ENCODE data around the gene PHRF1. TPM values are rescaled to one million over a fixed set of nuclear protein-coding genes. Genes with fewer than 3 reads are reported as not detected.

PHRF1 gene
- polyA plus RNA-seq, 1 donor from 2014 or later, result 8.5 TPM

DNA sequence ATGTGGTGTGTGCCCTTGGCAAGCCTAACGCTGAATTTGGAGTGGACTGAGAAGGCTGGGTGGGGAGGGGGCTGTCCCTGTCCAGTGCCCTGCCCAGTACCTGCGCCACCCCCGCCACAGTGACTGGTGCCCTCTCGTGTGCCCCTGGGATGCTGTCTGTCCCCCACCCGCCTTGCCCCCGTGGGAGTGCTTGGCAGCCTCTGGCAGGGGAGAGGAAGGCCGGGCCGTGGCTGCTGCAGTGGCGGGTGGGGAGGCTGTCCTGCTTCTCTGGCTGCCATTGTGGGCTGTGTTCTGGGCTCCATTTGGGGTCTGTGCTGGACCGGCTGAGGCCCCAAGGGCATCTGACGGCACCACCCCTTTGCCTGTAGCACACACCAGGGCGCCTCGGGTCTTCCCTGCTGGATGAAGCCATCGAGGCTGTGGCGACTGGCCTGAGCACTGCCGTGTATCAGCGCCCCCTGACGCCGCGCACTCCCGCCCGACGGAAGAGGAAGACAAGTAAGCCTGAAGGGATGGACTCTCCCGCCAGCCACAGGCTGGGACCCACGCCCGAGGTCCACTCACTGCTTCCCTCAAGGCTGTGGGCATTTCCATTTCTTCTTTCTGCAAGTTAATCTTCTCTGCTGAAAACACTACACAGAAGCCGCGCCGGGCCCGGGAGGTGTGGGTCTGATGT lies 21.9 kb downstream of the PHRF1 start:
- Histone ChIP-seq H3K36me3 (ENCODE audit: insufficient read depth, low read length) (peaks cover 4% of the 10 kb centered on the region), H3K4me3 (ENCODE audit: low read length) (no peak overlapping the region), H3K9me2 (ENCODE audit: insufficient read depth, low read length) (no peaks in the 10 kb centered on the region), H3K79me2 (replicated peaks; ENCODE audit: insufficient read depth, low read length) (no peaks in the 10 kb centered on the region), H3K9ac (ENCODE audit: low read length) (no peak overlapping the region), H3K27me3 (ENCODE audit: insufficient read depth, low read depth, low read length) (no peaks in the 10 kb centered on the region), H3K27ac (ENCODE audit: low read length) (no peak overlapping the region), H3F3A (ENCODE audit: insufficient read depth, low read length, poor library complexity, severe bottlenecking) (no peaks in the 10 kb centered on the region), H4K20me1 (ENCODE audit: insufficient read depth) (no peaks in the 10 kb centered on the region), H3K4me2 (ENCODE audit: low read length) (no peak overlapping the region), H2AFZ (ENCODE audit: low read depth, low read length) (no peak overlapping the region), H3K9me3 (ENCODE audit: low read length) (no peaks in the 10 kb centered on the region)
- TF ChIP-seq, protein P1, sequence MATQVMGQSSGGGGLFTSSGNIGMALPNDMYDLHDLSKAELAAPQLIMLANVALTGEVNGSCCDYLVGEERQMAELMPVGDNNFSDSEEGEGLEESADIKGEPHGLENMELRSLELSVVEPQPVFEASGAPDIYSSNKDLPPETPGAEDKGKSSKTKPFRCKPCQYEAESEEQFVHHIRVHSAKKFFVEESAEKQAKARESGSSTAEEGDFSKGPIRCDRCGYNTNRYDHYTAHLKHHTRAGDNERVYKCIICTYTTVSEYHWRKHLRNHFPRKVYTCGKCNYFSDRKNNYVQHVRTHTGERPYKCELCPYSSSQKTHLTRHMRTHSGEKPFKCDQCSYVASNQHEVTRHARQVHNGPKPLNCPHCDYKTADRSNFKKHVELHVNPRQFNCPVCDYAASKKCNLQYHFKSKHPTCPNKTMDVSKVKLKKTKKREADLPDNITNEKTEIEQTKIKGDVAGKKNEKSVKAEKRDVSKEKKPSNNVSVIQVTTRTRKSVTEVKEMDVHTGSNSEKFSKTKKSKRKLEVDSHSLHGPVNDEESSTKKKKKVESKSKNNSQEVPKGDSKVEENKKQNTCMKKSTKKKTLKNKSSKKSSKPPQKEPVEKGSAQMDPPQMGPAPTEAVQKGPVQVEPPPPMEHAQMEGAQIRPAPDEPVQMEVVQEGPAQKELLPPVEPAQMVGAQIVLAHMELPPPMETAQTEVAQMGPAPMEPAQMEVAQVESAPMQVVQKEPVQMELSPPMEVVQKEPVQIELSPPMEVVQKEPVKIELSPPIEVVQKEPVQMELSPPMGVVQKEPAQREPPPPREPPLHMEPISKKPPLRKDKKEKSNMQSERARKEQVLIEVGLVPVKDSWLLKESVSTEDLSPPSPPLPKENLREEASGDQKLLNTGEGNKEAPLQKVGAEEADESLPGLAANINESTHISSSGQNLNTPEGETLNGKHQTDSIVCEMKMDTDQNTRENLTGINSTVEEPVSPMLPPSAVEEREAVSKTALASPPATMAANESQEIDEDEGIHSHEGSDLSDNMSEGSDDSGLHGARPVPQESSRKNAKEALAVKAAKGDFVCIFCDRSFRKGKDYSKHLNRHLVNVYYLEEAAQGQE (IDR thresholded peaks at IDR 0.05; ENCODE audit: borderline replicate concordance), result no peak
- TF ChIP-seq, protein P2, sequence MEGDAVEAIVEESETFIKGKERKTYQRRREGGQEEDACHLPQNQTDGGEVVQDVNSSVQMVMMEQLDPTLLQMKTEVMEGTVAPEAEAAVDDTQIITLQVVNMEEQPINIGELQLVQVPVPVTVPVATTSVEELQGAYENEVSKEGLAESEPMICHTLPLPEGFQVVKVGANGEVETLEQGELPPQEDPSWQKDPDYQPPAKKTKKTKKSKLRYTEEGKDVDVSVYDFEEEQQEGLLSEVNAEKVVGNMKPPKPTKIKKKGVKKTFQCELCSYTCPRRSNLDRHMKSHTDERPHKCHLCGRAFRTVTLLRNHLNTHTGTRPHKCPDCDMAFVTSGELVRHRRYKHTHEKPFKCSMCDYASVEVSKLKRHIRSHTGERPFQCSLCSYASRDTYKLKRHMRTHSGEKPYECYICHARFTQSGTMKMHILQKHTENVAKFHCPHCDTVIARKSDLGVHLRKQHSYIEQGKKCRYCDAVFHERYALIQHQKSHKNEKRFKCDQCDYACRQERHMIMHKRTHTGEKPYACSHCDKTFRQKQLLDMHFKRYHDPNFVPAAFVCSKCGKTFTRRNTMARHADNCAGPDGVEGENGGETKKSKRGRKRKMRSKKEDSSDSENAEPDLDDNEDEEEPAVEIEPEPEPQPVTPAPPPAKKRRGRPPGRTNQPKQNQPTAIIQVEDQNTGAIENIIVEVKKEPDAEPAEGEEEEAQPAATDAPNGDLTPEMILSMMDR (IDR thresholded peaks at IDR 0.05; ENCODE audit: poor library complexity, severe bottlenecking), result no peak
- TF ChIP-seq TAF1 (IDR thresholded peaks at IDR 0.05; ENCODE audit: low read depth) (no peak), MXI1 (conservative IDR thresholded peaks at IDR 0.05; ENCODE audit: poor library complexity, severe bottlenecking) (no peak), EP300 (conservative IDR thresholded peaks at IDR 0.05; ENCODE audit: poor library complexity, severe bottlenecking) (no peak), SMC3 (conservative IDR thresholded peaks at IDR 0.05; ENCODE audit: poor library complexity) (no peak), POLR2AphosphoS5 (IDR thresholded peaks at IDR 0.05) (no peak), EZH2 (IDR thresholded peaks at IDR 0.05; ENCODE audit: borderline replicate concordance, insufficient read depth, low read length, poor library complexity, severe bottlenecking) (no peak), RAD21 (conservative IDR thresholded peaks at IDR 0.05) (no peak)

DNA sequence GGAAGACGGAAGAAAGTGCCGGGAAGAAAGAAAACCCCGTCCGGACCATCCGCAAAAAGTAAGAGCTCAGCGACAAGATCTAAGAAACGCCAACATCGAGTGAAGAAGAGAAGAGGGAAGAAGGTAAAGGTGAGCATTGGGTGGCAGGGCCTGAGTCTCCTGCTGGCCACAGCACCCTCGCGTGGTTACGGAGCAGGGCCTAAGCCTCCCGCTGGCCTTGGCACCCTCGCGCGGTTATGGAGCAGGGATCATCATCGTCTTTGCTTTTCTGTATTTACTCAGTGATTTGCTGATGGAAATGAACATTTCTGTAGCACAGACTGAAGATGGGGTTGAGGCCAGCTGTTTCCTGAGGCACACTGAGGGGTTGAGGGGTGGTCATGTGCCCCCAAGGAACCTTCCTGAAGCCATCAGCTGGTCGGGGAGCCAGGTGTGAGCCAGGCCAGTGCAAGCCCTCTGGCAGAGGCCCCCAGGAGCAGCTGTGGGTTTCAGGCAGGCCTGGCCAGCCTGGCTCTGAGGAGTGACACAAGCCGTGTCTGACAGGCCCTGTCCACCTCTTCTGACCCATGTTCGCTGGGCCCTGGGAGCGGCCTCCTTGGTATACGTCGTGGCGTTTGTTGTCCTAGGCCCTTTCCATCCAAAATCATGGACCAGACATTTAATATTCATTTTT lies 25.4 kb downstream of the PHRF1 start:
- H3K36me3 ChIP-seq (ENCODE audit: insufficient read depth, low read length), result no peaks in the 10 kb centered on the region
- no peaks in the 10 kb centered on the region for H3K9me2 ChIP-seq (ENCODE audit: insufficient read depth, low read length)
- H3K79me2 ChIP-seq (replicated peaks; ENCODE audit: insufficient read depth, low read length), result no peaks in the 10 kb centered on the region
- TF ChIP-seq MXI1 (conservative IDR thresholded peaks at IDR 0.05; ENCODE audit: poor library complexity, severe bottlenecking) (no peak), TAF1 (IDR thresholded peaks at IDR 0.05; ENCODE audit: low read depth) (no peak), EP300 (conservative IDR thresholded peaks at IDR 0.05; ENCODE audit: poor library complexity, severe bottlenecking) (no peak), EZH2 (IDR thresholded peaks at IDR 0.05; ENCODE audit: borderline replicate concordance, insufficient read depth, low read length, poor library complexity, severe bottlenecking) (no peak), RAD21 (conservative IDR thresholded peaks at IDR 0.05) (no peak), POLR2AphosphoS5 (IDR thresholded peaks at IDR 0.05) (no peak), SMC3 (conservative IDR thresholded peaks at IDR 0.05; ENCODE audit: poor library complexity) (no peak)
- TF ChIP-seq, protein P1 (IDR thresholded peaks at IDR 0.05; ENCODE audit: borderline replicate concordance), result no peak
- TF ChIP-seq, protein P2 (IDR thresholded peaks at IDR 0.05; ENCODE audit: poor library complexity, severe bottlenecking), result no peak
- no peak overlapping the region for H3K4me2 ChIP-seq (ENCODE audit: low read length)
- no peak overlapping the region for H3K4me3 ChIP-seq (ENCODE audit: low read length)
- no peak overlapping the region for H2AFZ ChIP-seq (ENCODE audit: low read depth, low read length)
- no peak overlapping the region for H3K27ac ChIP-seq (ENCODE audit: low read length)
- no peaks in the 10 kb centered on the region for H3K27me3 ChIP-seq (ENCODE audit: insufficient read depth, low read depth, low read length)
- no peak overlapping the region for H3K9ac ChIP-seq (ENCODE audit: low read length)
- H3F3A ChIP-seq (ENCODE audit: insufficient read depth, low read length, poor library complexity, severe bottlenecking), result no peaks in the 10 kb centered on the region
- H4K20me1 ChIP-seq (ENCODE audit: insufficient read depth), result no peaks in the 10 kb centered on the region
- H3K9me3 ChIP-seq (ENCODE audit: low read length), result no peaks in the 10 kb centered on the region
